Testis (tissue), 3 donors: Measurements from ENCODE around the gene RNASE13. TPM values are rescaled to one million over a fixed set of nuclear protein-coding genes. Genes with fewer than 3 reads are reported as not detected.
A peak's percentile ranks its signal among the peaks of the same experiment; 100 is the strongest.

Source experiments
- DNase-seq: peaks from one replicate; pipeline ENCODE4 v3.0.0-alpha.2; 2019
- H3K27ac ChIP-seq, 2 donors: fragments of 200-600 bp; sonication (generic); one replicate each; pipeline ENCODE4 v1.5.1; 2019
- H3K27me3 ChIP-seq: fragments of 200-600 bp; sonication (generic); one replicate; pipeline ENCODE4 v1.5.1; 2019
- H3K36me3 ChIP-seq: fragments of 200-600 bp; sonication (generic); one replicate; pipeline ENCODE4 v1.5.1; 2017; ENCODE audit warnings: low read depth; ENCODE audit errors: missing control alignments
- H3K4me1 ChIP-seq: fragments of 200-600 bp; sonication (generic); one replicate; pipeline ENCODE4 v1.5.1; 2019
- H3K4me3 ChIP-seq, 2 donors: fragments of 200-600 bp; sonication (generic); one replicate each; pipeline ENCODE4 v1.5.1; 2017 to 2019
- H3K9me3 ChIP-seq: fragments of 200-600 bp; sonication (generic); one replicate; pipeline ENCODE4 v1.5.1; 2017
- CTCF ChIP-seq, 3 experiments: fragments of 450-650 bp in 2 of 3; fragments of 200-600 bp in 1 of 3; sonication (generic) in 1 of 3; IDR thresholded peaks; one replicate each; pipeline ENCODE4 v1.5.1; 2016 to 2019; ENCODE audit warnings: antibody characterized with exemption in 3 of 3, mild to moderate bottlenecking in 2 of 3, moderate library complexity in 1 of 3
- POLR2A ChIP-seq: fragments of 450-650 bp; IDR thresholded peaks from one replicate; pipeline ENCODE4 v1.6.1; 2017; ENCODE audit warnings: antibody characterized with exemption, mild to moderate bottlenecking, moderate library complexity
- WGBS, 2 donors: methylation state at CpG; one replicate each; pipeline ENCODE4 v1.1.5; 2018; 5-methylcytosine and 5-hydroxymethylcytosine counted together
- intact Hi-C: fragments of 100-400 bp; cut with DNase I; formaldehyde crosslinking; loops from one replicate; pipeline ENCODE4 v1.15.1; 2023; ENCODE audit warnings: low total_unique reads
- polyA plus RNA-seq: library from polyadenylated mRNA; stranded (reverse); fragments of 350-450 nt; fragmentation: Illumina TruSeq; extraction: RNeasy Lipid Tissue Mini Kit (QIAGEN cat#74804); gene quantifications from one replicate; pipeline ENCODE4 v1.2.3, GENCODE V29; 2014; ENCODE audit warnings: low read depth, low replicate concordance; ENCODE audit not compliant: insufficient read depth
- total RNA-seq, 2 donors: library from RNA; depleted of rRNA; stranded (reverse); fragments of >200 nt; gene quantifications; one replicate each; pipeline ENCODE4 v1.2.3, GENCODE V29; 2016

The RNASE13 gene
- total and polyA plus RNA-seq, 3 donors from 2014 or later, result not detected

- H3K36me3 ChIP-seq, result no peaks in the 10 kb centered on the region
- H3K27me3 ChIP-seq, result no peaks in the 10 kb centered on the region
- no peaks in the 10 kb centered on the region for H3K9me3 ChIP-seq
- WGBS, 2 donors, result 55 to 63% methylated on average over 13 of the region's 13 CpGs
- peak overlapping the region; percentile 3 to 34 for H3K4me3 ChIP-seq
- no peak for TF ChIP-seq CTCF (IDR thresholded peaks at IDR 0.05)
- TF ChIP-seq POLR2A, result no peak
- H3K4me1 ChIP-seq, result peaks cover 6% of the 10 kb centered on the region
- H3K27ac ChIP-seq, result no peak overlapping the region
- DNase-seq, result no peak
- intact Hi-C loops, result no loop called here
Observed at GRCh38 chr14:21060614-21061346, 26.2 kb upstream of the RNASE13 start.

- Histone ChIP-seq H3K27me3 (no peaks in the 10 kb centered on the region), H3K4me3 (peak overlapping the region; percentile 3 to 34), H3K36me3 (no peaks in the 10 kb centered on the region), H3K4me1 (peaks cover 6% of the 10 kb centered on the region), H3K9me3 (no peaks in the 10 kb centered on the region), H3K27ac (no peak overlapping the region)
- TF ChIP-seq CTCF (IDR thresholded peaks at IDR 0.05) (no peak), POLR2A (no peak)
- intact Hi-C loops, result no loop called here
- no peak for DNase-seq
- 55 to 65% methylated on average over 8 of the region's 8 CpGs for WGBS, 2 donors
Observed at GRCh38 chr14:21059842-21060613, 25.4 kb upstream of the RNASE13 start.

GRCh38 chr14:21058903-21059302, 24.3 kb upstream of the RNASE13 start:
- H3K4me1 ChIP-seq, result peaks cover 6% of the 10 kb centered on the region
- TF ChIP-seq CTCF (IDR thresholded peaks at IDR 0.05), result no peak
- TF ChIP-seq POLR2A, result no peak
- no peaks in the 10 kb centered on the region for H3K9me3 ChIP-seq
- 89 to 91% methylated on average over 5 of the region's 5 CpGs for WGBS, 2 donors
- no peaks in the 10 kb centered on the region for H3K36me3 ChIP-seq
- intact Hi-C loops, result no loop called here
- DNase-seq, result no peak
- H3K27me3 ChIP-seq, result no peaks in the 10 kb centered on the region
- no peak overlapping the region for H3K27ac ChIP-seq
- H3K4me3 ChIP-seq, result no peak overlapping the region

- H3K9me3 ChIP-seq, result no peaks in the 10 kb centered on the region
- H3K4me3 ChIP-seq, result no peak within 1 kb of the TSS
- no peaks in the 10 kb centered on the region for H3K36me3 ChIP-seq
- no peak for TF ChIP-seq POLR2A
- TF ChIP-seq CTCF (IDR thresholded peaks at IDR 0.05), result no peak
- no peak within 1 kb of the TSS for H3K27ac ChIP-seq
- H3K4me1 ChIP-seq, result peaks cover under 1% of the 10 kb centered on the region
- H3K27me3 ChIP-seq, result no peaks in the 10 kb centered on the region
- 55 to 62% methylated on average over 8 of the region's 8 CpGs for WGBS, 2 donors
- no peak for DNase-seq
- intact Hi-C loops, result no loop called here
Observed at GRCh38 chr14:21057803-21058675, 23.4 kb upstream of the RNASE13 start, which contains the start of gene RNASE8. TSS of gene RNASE8 (plus strand) at chr14:21057822. CDS start at chr14:21057893, 71 bp downstream.
